ENCODE data around the gene TEX51. TPM values are rescaled to one million over a fixed set of nuclear protein-coding genes. Genes with fewer than 3 reads are reported as not detected.

Gene TEX51
- total and polyA plus RNA-seq, 2 donors (not counting 3 experiments of a cell fraction or from before 2014, with no cell fraction given) = not detected

GRCh38 chr2:126860385-126860784 lies 38.3 kb upstream of the TEX51 start:
- H3K9me3 ChIP-seq (replicated peaks; ENCODE audit: control insufficient read depth, insufficient read depth, low read length) = no peaks in the 10 kb centered on the region
- intact Hi-C loops (cut with micrococcal nuclease) = no loop called here
- no peaks in the 10 kb centered on the region for H4K20me1 ChIP-seq (replicated peaks; ENCODE audit: control insufficient read depth, extremely low read depth, insufficient read depth, low read length)
- dilution Hi-C loops (cut with MboI; ENCODE audit: extremely low pct_ligation_motif_present, low sequenced_read_pairs) = no loop called here
- H3K79me2 ChIP-seq (ENCODE audit: control insufficient read depth, insufficient read depth, low read length) = no peaks in the 10 kb centered on the region
- BruUV-seq (replicated peaks) = no TSS peak
- TF ChIP-seq MAX (IDR thresholded peaks at IDR 0.05; ENCODE audit: insufficient read depth, insufficient read length) (no peak), MYC (IDR thresholded peaks at IDR 0.05; ENCODE audit: low read depth, low read length) (no peak), EZH2 (IDR thresholded peaks at IDR 0.05; ENCODE audit: borderline replicate concordance, low read depth, low read length, severe bottlenecking) (no peak), FOS (IDR thresholded peaks at IDR 0.05; ENCODE audit: borderline replicate concordance, insufficient read depth, low read length) (no peak), JUN (IDR thresholded peaks at IDR 0.05; ENCODE audit: borderline replicate concordance, insufficient read depth, insufficient read length, low read depth) (no peak), GATA2 (IDR thresholded peaks at IDR 0.05; ENCODE audit: insufficient read depth, insufficient read length, low read depth, low read length) (no peak), POLR2AphosphoS5 (IDR thresholded peaks at IDR 0.05; ENCODE audit: insufficient read depth, low read depth, low read length) (no peak), POLR2A (IDR thresholded peaks at IDR 0.05; ENCODE audit: low read depth, low read length) (no peak)
- TF ChIP-seq, protein P1, sequence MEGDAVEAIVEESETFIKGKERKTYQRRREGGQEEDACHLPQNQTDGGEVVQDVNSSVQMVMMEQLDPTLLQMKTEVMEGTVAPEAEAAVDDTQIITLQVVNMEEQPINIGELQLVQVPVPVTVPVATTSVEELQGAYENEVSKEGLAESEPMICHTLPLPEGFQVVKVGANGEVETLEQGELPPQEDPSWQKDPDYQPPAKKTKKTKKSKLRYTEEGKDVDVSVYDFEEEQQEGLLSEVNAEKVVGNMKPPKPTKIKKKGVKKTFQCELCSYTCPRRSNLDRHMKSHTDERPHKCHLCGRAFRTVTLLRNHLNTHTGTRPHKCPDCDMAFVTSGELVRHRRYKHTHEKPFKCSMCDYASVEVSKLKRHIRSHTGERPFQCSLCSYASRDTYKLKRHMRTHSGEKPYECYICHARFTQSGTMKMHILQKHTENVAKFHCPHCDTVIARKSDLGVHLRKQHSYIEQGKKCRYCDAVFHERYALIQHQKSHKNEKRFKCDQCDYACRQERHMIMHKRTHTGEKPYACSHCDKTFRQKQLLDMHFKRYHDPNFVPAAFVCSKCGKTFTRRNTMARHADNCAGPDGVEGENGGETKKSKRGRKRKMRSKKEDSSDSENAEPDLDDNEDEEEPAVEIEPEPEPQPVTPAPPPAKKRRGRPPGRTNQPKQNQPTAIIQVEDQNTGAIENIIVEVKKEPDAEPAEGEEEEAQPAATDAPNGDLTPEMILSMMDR (IDR thresholded peaks at IDR 0.05; ENCODE audit: extremely low read depth in 1 of 2, insufficient read depth in 1 of 2, low read depth in 1 of 2, low read length in 2 of 2) = no peak
- no peaks in the 10 kb centered on the region for H3K4me1 ChIP-seq (ENCODE audit: control insufficient read depth, extremely low read depth, insufficient read depth, low read length)
- no peaks in the 10 kb centered on the region for H3K27me3 ChIP-seq (ENCODE audit: control insufficient read depth in 2 of 2, insufficient read depth in 2 of 2, low read length in 2 of 2)
- H3K4me3 ChIP-seq (replicated peaks in 1 of 3; ENCODE audit: insufficient read depth in 1 of 3, low read depth in 1 of 3, low read length in 3 of 3) = no peak overlapping the region
- ChIA-PET POLR2A (no interaction called here), CTCF (no interaction called here)
- FAIRE-seq (no peak), DNase-seq (ENCODE audit: low read depth, low spot score) (no peak)
- H3K36me3 ChIP-seq (ENCODE audit: control insufficient read depth in 2 of 2, extremely low read depth in 1 of 2, insufficient read depth in 2 of 2, low read length in 2 of 2) = no peaks in the 10 kb centered on the region
- no peak overlapping the region for H3K27ac ChIP-seq (ENCODE audit: insufficient read depth, low read depth, low read length)
- H2AFZ ChIP-seq (ENCODE audit: low read depth, low read length) = no peak overlapping the region
- H3K9me1 ChIP-seq (replicated peaks; ENCODE audit: control insufficient read depth, extremely low read depth, insufficient read depth, low read length) = no peaks in the 10 kb centered on the region
- no peak overlapping the region for H3K4me2 ChIP-seq (ENCODE audit: insufficient read depth, low read length)
- H3K9ac ChIP-seq (replicated peaks; ENCODE audit: extremely low read depth, insufficient read depth, low read length) = no peak overlapping the region

Data from endothelial cell of umbilical vein (primary cell).